Breast epithelium (tissue), 4 donors: ENCODE data around the gene MATN4. TPM values are rescaled to one million over a fixed set of nuclear protein-coding genes. Genes with fewer than 3 reads are reported as not detected.

Experiments used
- DNase-seq, 2 donors: peaks; one replicate each; pipeline ENCODE4 v3.0.0-alpha.2; 2019; ENCODE audit warnings: low spot score in 2 of 2
- H3K27ac ChIP-seq, 2 donors: fragments of 200-600 bp; sonication (generic) in 1 of 2; one replicate each; pipeline ENCODE4 v1.5.1; 2016 to 2019; ENCODE audit warnings: mild to moderate bottlenecking in 1 of 2
- H3K27me3 ChIP-seq, 2 donors: fragments of 200-600 bp; sonication (generic) in 1 of 2; one replicate each; pipeline versions ENCODE4 v1.5.1 to v1.6.0; 2017 to 2019; ENCODE audit warnings: control low read depth in 1 of 2, mild to moderate bottlenecking in 1 of 2
- H3K36me3 ChIP-seq: fragments of 200-600 bp; one replicate; pipeline ENCODE4 v1.5.1; 2019
- H3K4me1 ChIP-seq, 2 donors: fragments of 200-600 bp; sonication (generic); one replicate each; pipeline ENCODE4 v1.5.1; 2016 to 2019; ENCODE audit warnings: control low read depth in 1 of 2
- H3K4me3 ChIP-seq, 3 donors: fragments of 200-600 bp; sonication (generic); 1 replicate in 2 of 3; 2 replicates in 1 of 3; pipeline ENCODE4 v1.5.1; 2016 to 2019; ENCODE audit warnings: mild to moderate bottlenecking in 3 of 3, moderate library complexity in 2 of 3
- H3K9me3 ChIP-seq, 2 donors: fragments of 200-600 bp; sonication (generic) in 1 of 2; one replicate each; pipeline ENCODE4 v1.5.1; 2016 to 2019; ENCODE audit warnings: control low read depth in 1 of 2
- POLR2A ChIP-seq: fragments of 450-650 bp; IDR thresholded peaks from one replicate; pipeline ENCODE4 v1.6.1; 2016; ENCODE audit warnings: antibody characterized with exemption, mild to moderate bottlenecking, moderate library complexity
- POLR2AphosphoS5 ChIP-seq, 3 donors: sonication (generic); formaldehyde crosslinking; IDR thresholded peaks; one replicate each; pipeline ENCODE4 v1.6.1; 2017; ENCODE audit warnings: antibody characterized with exemption in 3 of 3
- intact Hi-C: fragments of 100-400 bp; cut with DNase I; formaldehyde crosslinking; loops from one replicate; pipeline ENCODE4 v1.15.1; 2023; ENCODE audit warnings: low total_unique reads
- total RNA-seq, 3 donors: library from RNA; depleted of rRNA; stranded (reverse); fragments of >200 nt; gene quantifications; one replicate each; pipeline ENCODE4 v1.1.0, GENCODE V29; 2016
- TF ChIP-seq, protein P1 (sequence below), 3 donors: fragments of 450-650 bp; IDR thresholded peaks; one replicate each; pipeline ENCODE4 v1.5.1; 2016 to 2017; ENCODE audit warnings: antibody characterized with exemption in 3 of 3, mild to moderate bottlenecking in 3 of 3, moderate library complexity in 3 of 3

Gene MATN4
- total RNA-seq, 3 donors from 2014 or later: 0.33 to 1.6 TPM; not detected in 1

DNA sequence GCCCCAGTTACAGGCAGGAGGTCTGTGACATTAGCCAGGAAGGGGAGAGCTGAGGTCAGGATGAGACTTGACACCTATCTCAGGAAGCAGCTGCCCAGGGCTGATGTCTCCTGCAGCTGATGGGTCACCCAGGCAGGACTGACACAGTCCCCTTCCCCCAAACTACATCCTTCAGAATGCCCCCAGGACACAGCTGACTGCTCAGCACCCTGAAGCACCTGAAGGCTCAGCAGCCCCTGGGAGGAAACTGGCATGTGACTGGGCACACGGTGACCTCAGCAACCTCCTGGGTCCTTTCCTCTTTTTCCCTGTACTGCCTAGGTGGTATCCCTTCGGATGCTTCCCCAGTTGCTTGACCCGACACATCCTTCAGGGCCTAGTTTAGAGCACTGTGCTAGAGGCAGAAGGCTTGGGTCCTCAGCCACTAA, 38.2 kb upstream of the MATN4 start:
- intact Hi-C loops: loop anchor here (10.0 kb wide), 1 partner anchor 1338 kb away; the partner anchor contains the start of gene TP53RK
- peak in 2 of 3 donors; percentile 36 to 46 for TF ChIP-seq POLR2AphosphoS5 (IDR thresholded peaks at IDR 0.05)
- TF ChIP-seq, protein P1, sequence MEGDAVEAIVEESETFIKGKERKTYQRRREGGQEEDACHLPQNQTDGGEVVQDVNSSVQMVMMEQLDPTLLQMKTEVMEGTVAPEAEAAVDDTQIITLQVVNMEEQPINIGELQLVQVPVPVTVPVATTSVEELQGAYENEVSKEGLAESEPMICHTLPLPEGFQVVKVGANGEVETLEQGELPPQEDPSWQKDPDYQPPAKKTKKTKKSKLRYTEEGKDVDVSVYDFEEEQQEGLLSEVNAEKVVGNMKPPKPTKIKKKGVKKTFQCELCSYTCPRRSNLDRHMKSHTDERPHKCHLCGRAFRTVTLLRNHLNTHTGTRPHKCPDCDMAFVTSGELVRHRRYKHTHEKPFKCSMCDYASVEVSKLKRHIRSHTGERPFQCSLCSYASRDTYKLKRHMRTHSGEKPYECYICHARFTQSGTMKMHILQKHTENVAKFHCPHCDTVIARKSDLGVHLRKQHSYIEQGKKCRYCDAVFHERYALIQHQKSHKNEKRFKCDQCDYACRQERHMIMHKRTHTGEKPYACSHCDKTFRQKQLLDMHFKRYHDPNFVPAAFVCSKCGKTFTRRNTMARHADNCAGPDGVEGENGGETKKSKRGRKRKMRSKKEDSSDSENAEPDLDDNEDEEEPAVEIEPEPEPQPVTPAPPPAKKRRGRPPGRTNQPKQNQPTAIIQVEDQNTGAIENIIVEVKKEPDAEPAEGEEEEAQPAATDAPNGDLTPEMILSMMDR (IDR thresholded peaks at IDR 0.05): no peak
- peaks cover 3 to 21% of the 10 kb centered on the region in 2 donors for H3K4me1 ChIP-seq
- H3K36me3 ChIP-seq: no peaks in the 10 kb centered on the region
- H3K9me3 ChIP-seq: no peaks in the 10 kb centered on the region
- peak overlapping the region in 2 of 3 donors; percentile 82 to 96 for H3K4me3 ChIP-seq
- H3K27ac ChIP-seq: peak overlapping the region; percentile 97 to 99
- H3K27me3 ChIP-seq: no peaks in the 10 kb centered on the region
- no peak for DNase-seq

DNA sequence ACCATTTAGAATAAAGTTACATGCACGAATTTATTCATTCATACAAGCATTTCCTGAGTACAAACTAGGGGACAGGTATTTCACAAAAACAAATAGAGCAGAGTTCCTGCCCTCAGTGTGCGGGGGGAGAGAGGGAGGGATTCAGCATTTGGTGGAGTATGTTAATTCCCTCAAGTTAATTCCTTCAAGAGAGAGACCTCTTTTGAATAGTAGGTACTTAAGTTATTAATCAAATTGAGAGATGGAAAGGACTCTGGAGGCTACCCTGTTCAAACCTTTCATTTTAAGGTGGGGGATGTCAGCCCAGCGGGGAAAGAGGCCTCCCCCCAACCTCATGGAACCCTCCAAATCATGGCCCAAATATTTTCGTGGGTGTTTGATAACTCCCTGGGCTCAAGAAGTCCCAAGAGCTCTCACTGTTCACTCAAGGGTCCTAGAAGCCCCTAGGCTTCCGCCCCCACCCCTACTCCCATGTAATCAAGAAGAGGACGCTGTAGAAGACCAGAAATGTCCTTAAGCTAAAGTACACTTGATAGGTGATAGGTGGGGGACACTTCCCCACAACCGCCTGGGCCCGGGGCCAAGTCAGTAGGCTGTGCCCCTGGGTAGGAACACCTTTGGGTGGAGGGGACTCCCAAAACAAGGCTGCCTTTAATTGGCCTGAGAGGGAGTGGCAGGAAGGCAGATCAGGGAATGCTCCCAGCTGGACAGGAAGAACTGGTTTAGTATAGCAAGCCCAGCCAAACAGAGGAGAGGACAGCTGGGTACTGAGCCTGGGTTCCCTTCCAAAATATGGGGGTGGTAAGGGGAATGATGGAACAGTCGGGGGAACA, 37.2 kb upstream of the MATN4 start:
- Histone ChIP-seq H3K36me3 (no peaks in the 10 kb centered on the region), H3K27ac (peak overlapping the region; percentile 97 to 99), H3K9me3 (no peaks in the 10 kb centered on the region), H3K4me1 (peaks cover 8 to 30% of the 10 kb centered on the region in 2 donors), H3K4me3 (peak overlapping the region in 2 of 3 donors; percentile 82 to 96), H3K27me3 (no peaks in the 10 kb centered on the region)
- intact Hi-C loops: loop anchor here (10.0 kb wide), 1 partner anchor 1339 kb away; the partner anchor contains the start of gene TP53RK
- peak; percentile 40 for TF ChIP-seq POLR2A
- TF ChIP-seq POLR2AphosphoS5 (IDR thresholded peaks at IDR 0.05): peak; percentile 41 to 92 (median 49)
- TF ChIP-seq, protein P1 (IDR thresholded peaks at IDR 0.05): no peak
- DNase-seq: peak; percentile 80 to 90

DNA sequence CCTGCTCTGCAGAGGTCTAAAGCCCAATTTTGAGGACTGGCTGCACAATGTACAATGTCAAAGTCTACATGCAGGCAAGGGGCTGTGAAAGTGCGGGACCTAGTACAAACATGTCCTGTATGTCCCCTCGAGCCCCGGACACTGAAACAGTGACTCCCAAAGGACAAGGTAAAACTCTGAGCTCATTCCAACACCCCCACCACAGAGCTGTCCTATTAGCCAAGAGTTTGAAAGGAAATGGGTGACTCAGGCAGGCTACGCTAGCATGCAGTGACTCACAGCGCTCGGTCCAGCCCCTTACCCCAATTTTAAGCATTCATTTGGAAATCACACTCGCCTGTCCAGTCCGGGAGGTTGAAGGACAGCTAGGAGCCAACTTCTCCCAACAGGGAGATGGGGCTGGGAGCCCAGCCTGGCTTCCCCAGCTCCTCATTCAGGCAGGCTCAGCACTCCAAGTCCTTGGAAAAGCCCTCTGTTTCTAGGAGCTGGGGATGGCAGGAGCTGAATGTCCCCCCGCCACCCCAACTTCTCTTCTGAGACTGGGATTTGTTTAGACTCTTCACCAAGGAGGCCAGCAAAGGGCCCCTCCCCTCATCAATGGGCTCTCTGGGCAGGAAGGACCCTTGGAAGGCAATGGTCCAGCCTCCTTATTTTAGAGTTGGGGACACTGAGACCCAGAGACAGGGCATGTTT, 36.2 kb upstream of the MATN4 start:
- Histone ChIP-seq H3K27me3 (no peaks in the 10 kb centered on the region), H3K4me3 (peak overlapping the region in 2 of 3 donors; percentile 82 to 96), H3K9me3 (no peaks in the 10 kb centered on the region), H3K4me1 (peaks cover 10 to 40% of the 10 kb centered on the region in 2 donors), H3K27ac (peak overlapping the region; percentile 97 to 99), H3K36me3 (no peaks in the 10 kb centered on the region)
- peak; percentile 75 to 90 for DNase-seq
- intact Hi-C loops: loop anchor here (10.0 kb wide), 1 partner anchor 1340 kb away; the partner anchor contains the start of gene TP53RK
- TF ChIP-seq POLR2A (peak; percentile 70), POLR2AphosphoS5 (IDR thresholded peaks at IDR 0.05) (peak; percentile 46 to 81 (median 79))
- TF ChIP-seq, protein P1 (IDR thresholded peaks at IDR 0.05): peak in 1 of 3 donors; percentile 8

DNA sequence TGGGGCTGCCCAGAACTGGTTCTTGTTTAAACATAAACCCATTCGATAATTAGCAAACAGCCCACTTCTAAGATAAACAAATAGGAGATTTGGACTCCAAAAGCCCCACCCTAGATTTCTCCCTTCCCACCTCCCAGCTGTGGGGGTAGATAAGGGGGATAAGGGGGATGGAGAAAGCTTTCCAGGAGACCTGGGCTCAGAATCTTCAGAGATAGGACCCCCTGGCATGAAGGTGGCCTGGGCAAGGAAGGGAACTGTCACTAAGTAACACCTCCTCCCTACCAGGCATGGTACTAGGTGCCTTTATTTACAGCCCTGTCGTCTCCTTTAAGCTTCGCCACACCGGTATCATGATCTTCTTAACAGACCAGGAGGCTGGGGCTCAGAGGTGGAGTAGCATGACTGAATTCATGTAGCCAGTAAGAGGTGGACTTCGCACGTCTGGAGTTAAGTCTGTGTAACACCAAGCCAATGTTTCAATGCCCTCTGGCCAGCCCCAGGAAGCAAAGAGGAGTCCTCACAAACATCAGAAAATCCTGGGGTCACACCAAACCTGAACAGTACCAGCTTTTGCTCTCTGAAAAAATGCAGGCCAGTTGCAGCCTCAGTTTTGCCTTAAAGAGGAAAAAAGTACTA, 35.6 kb upstream of the MATN4 start:
- TF ChIP-seq POLR2A (no peak), POLR2AphosphoS5 (IDR thresholded peaks at IDR 0.05) (no peak)
- TF ChIP-seq, protein P1 (IDR thresholded peaks at IDR 0.05): no peak
- peaks cover 15 to 47% of the 10 kb centered on the region in 2 donors for H3K4me1 ChIP-seq
- H3K4me3 ChIP-seq: peak overlapping the region in 2 of 3 donors; percentile 82 to 96
- peak overlapping the region; percentile 97 to 99 for H3K27ac ChIP-seq
- no peaks in the 10 kb centered on the region for H3K9me3 ChIP-seq
- H3K36me3 ChIP-seq: no peaks in the 10 kb centered on the region
- intact Hi-C loops: loop anchor here (10.0 kb wide), 1 partner anchor 1341 kb away; the partner anchor contains the start of gene TP53RK
- no peaks in the 10 kb centered on the region for H3K27me3 ChIP-seq
- no peak for DNase-seq
